Heart left ventricle (tissue), 16 donors: ENCODE data around the gene HTRA1. TPM values are rescaled to one million over a fixed set of nuclear protein-coding genes. Genes with fewer than 3 reads are reported as not detected.

ENCODE experiments used
- ATAC-seq, 4 donors: fragments of 200-7000 bp; cut with Tn5 transposase; one replicate each; pipeline ENCODE4 v1.9.1; 2020 to 2022; ENCODE audit warnings: moderate library complexity in 4 of 4, mild to moderate bottlenecking in 3 of 4, moderate number of reproducible peaks in 1 of 4
- DNase-seq, 5 donors: peaks; one replicate each; pipeline ENCODE4 v3.0.0-alpha.2; 2020
- H3K27ac ChIP-seq, 12 donors: fragments of 200-600 bp; sonication (generic) in 4 of 12; one replicate each; pipeline versions ENCODE4 v1.5.0 to v1.8.0; 2016 to 2022; ENCODE audit warnings: mild to moderate bottlenecking in 2 of 12
- H3K27me3 ChIP-seq, 9 donors: fragments of 200-600 bp; sonication (generic) in 2 of 9; one replicate each; pipeline versions ENCODE4 v1.5.1 to v1.8.0; 2016 to 2022; ENCODE audit warnings: mild to moderate bottlenecking in 3 of 9
- H3K36me3 ChIP-seq, 9 donors: fragments of 200-600 bp; sonication (generic) in 2 of 9; one replicate each; pipeline versions ENCODE4 v1.5.0 to v1.8.0; 2018 to 2022; ENCODE audit warnings: mild to moderate bottlenecking in 2 of 9
- H3K4me1 ChIP-seq, 12 donors: fragments of 200-600 bp; sonication (generic) in 4 of 12; one replicate each; pipeline versions ENCODE4 v1.5.0 to v1.8.0; 2016 to 2022; ENCODE audit warnings: mild to moderate bottlenecking in 3 of 12
- H3K4me3 ChIP-seq, 12 donors: fragments of 200-600 bp; sonication (generic) in 4 of 12; one replicate each; pipeline versions ENCODE4 v1.5.0 to v1.8.0; 2017 to 2022; ENCODE audit warnings: mild to moderate bottlenecking in 9 of 12, moderate library complexity in 4 of 12
- H3K9me3 ChIP-seq, 12 donors: fragments of 200-600 bp; sonication (generic) in 4 of 12; one replicate each; pipeline versions ENCODE4 v1.5.0 to v1.8.0; 2016 to 2022; ENCODE audit warnings: mild to moderate bottlenecking in 1 of 12
- POLR2A ChIP-seq, 2 donors: fragments of 450-650 bp; IDR thresholded peaks; one replicate each; pipeline ENCODE4 v1.6.1; 2017; ENCODE audit warnings: antibody characterized with exemption in 2 of 2, mild to moderate bottlenecking in 2 of 2, moderate library complexity in 2 of 2
- WGBS, 4 donors: extraction: QIAGEN DNeasy Blood & Tissue Kit in 2 of 4; methylation state at CpG; one replicate each; pipeline versions ENCODE4 v1.1.5 to v1.1.7; 2013 to 2018; 5-methylcytosine and 5-hydroxymethylcytosine counted together
- intact Hi-C, 10 donors: fragments of 100-400 bp; cut with DNase I; formaldehyde crosslinking; loops; one replicate each; pipeline versions ENCODE4 v1.11.1 to v1.14.2; 2022
- polyA plus RNA-seq, 2 donors: library from polyadenylated mRNA; stranded (reverse); fragments of 200-250 nt; gene quantifications; one replicate each; pipeline ENCODE4 v1.2.3, GENCODE V29; 2013
- total RNA-seq, 9 donors: library from RNA; depleted of rRNA in 2 of 9; stranded (reverse); fragments of >200 nt in 2 of 9; fragmentation: NEBNext Ultra II Directional in 3 of 9; extraction: Animal tissue kit (Norgen Biotek cat#: 25700) in 3 of 9; gene quantifications; one replicate each; pipeline versions ENCODE4 v1.1.0 to v1.2.4, GENCODE V29; 2016 to 2023
- TF ChIP-seq, protein P1 (sequence below), 12 donors: fragments of 200-600 bp; sonication (generic) in 4 of 12; IDR thresholded peaks; one replicate each; pipeline versions ENCODE4 v1.5.0 to v1.8.0; 2018 to 2022; ENCODE audit warnings: antibody characterized with exemption in 12 of 12, mild to moderate bottlenecking in 5 of 12
- donor health status: ischemic (EF 13 %, LVEDD 7.1; RV severe dilation, severe dysfunction).
- donor health status: healthy with polysubstance abuse.
- donor health status: DM: no; HTN: yes; CAD: no.
- donor health status: DM: no; HTN: no; CAD: no.
- donor health status: ischemic (EF 25% LVEDD 6.9; RV normal size, moderate dysfunction).
- donor health status: ischemic (EF 25% LVEDD 5.7; RV mildly dilated, moderate dysfunction).
- donor health status: healthy.
- donor health status: DM: yes; HTN: yes; CAD: no.
- donor health status: ischemic (EF 35%, LVEDD 5.7; RV mildly dilated, moderate dysfunction).
- donor health status: nonischemic (EF 11% LVEDD 7.7; RV severe dilation, severe dysfunction).
- donor health status: DM: yes; HTN: yes; CAD: no.
- donor health status: PGD.
- donor health status: ischemic (EF 29% LVEDD 5.4; RV normal size, mild dysfunction).
- donor health status: nonischemic (EF 23%, LVEDD 6.1; RV moderate dilation, normal function).

Gene HTRA1
- total and polyA plus RNA-seq, 11 donors: 30.5 to 153 (median 54.5) TPM

DNA sequence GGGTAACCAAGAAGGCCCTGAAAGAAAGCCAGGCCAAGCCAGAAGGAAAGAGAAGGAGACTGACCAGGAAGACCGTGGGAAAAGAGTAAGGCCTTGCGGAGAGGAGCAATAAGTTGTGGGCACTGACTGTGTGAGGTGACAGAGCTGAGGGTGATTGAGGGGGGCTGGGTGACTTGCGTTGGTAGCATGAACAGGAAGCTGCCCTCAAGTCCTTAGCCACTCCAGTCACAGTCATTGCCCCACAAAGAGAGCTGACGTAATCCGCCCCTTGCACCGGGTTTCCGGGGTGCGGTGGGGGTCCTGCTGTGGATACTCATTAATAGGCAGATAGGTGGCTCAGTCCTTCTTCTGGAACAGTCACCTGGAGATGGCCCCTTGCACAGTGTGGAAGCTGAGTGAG is 83.1 kb downstream of the HTRA1 start:
- no peak for DNase-seq
- 86 to 97% (median 96%) methylated on average over 8 of the region's 8 CpGs for WGBS, 4 donors
- ATAC-seq: no peak
- no peak overlapping the region for H3K4me3 ChIP-seq
- H3K9me3 ChIP-seq: no peaks in the 10 kb centered on the region
- no peaks in the 10 kb centered on the region for H3K36me3 ChIP-seq
- intact Hi-C loops: no loop called here
- H3K4me1 ChIP-seq: peaks cover 0 to 21% (median 0%) of the 10 kb centered on the region in 12 donors
- H3K27ac ChIP-seq: no peak overlapping the region
- H3K27me3 ChIP-seq: no peaks in the 10 kb centered on the region
- TF ChIP-seq POLR2A (IDR thresholded peaks at IDR 0.05): no peak
- TF ChIP-seq, protein P1, sequence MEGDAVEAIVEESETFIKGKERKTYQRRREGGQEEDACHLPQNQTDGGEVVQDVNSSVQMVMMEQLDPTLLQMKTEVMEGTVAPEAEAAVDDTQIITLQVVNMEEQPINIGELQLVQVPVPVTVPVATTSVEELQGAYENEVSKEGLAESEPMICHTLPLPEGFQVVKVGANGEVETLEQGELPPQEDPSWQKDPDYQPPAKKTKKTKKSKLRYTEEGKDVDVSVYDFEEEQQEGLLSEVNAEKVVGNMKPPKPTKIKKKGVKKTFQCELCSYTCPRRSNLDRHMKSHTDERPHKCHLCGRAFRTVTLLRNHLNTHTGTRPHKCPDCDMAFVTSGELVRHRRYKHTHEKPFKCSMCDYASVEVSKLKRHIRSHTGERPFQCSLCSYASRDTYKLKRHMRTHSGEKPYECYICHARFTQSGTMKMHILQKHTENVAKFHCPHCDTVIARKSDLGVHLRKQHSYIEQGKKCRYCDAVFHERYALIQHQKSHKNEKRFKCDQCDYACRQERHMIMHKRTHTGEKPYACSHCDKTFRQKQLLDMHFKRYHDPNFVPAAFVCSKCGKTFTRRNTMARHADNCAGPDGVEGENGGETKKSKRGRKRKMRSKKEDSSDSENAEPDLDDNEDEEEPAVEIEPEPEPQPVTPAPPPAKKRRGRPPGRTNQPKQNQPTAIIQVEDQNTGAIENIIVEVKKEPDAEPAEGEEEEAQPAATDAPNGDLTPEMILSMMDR (IDR thresholded peaks at IDR 0.05): no peak

DNA sequence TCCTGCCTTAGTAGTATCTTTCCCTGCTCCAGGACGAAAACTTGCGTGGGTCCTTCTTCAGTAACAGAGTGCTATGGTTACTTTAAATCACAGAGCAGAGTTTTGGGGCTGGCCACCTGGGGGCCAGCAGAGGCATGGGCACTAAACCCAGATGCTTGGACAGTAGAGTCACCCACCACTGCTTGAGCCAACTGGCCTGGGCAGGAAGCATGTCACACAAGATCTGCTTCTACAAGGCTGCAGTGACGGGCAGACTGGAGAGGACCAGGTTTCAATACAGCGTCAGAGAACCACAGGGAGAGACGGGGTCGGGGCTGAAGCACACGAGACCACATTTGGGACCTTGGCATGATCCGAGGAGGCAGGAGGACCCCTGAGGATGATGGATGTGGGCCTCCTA is 84.9 kb downstream of the HTRA1 start:
- intact Hi-C loops: loop anchor here in 1 of 10 donors (5.0 kb wide), 1 partner anchor 199 kb away; no protein-coding TSS in a partner anchor
- no peak for TF ChIP-seq POLR2A (IDR thresholded peaks at IDR 0.05)
- TF ChIP-seq, protein P1 (IDR thresholded peaks at IDR 0.05): no peak
- 95 to 98% (median 95%) methylated on average over 8 of the region's 8 CpGs for WGBS, 4 donors
- Histone ChIP-seq H3K27me3 (no peaks in the 10 kb centered on the region), H3K27ac (no peak overlapping the region), H3K36me3 (no peaks in the 10 kb centered on the region), H3K9me3 (no peaks in the 10 kb centered on the region), H3K4me3 (no peak overlapping the region), H3K4me1 (peaks cover 0 to 17% (median 0%) of the 10 kb centered on the region in 12 donors)
- DNase-seq: no peak
- no peak for ATAC-seq

DNA sequence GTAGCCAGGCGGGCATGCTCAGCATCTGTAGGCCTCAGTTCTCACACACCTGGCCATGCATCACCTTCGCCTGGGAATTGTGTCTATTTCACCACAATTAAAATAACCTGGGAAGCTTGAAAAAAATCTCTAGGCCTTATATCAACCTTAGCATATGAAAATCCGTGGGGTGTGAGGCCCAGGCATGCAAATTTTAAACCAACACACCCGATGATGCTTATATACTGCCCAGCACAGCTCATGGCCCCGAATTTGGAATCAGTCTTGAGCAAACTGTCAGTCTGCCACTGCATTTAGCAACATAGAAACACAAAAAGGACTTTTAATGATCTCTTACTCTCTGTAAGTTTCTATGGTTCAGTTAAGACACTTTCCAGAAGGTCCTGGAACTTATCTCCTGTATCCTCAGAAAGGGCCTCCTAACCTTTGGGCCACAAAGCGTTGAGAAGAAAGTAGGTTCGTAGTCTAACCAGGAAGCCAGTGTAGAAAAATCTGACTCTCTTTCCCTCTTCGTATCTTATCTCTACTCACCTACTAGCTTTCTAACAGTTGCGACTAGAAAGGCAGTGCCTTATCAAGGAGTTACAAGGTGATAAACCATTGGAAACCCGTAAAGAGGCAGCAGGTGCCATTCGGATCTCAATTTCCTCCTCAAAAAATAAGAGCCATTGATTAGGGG is 87.2 kb downstream of the HTRA1 start:
- Histone ChIP-seq H3K4me3 (no peak overlapping the region), H3K27me3 (no peaks in the 10 kb centered on the region), H3K27ac (no peak overlapping the region), H3K36me3 (no peaks in the 10 kb centered on the region), H3K4me1 (peaks cover 0 to 4% (median 0%) of the 10 kb centered on the region in 12 donors), H3K9me3 (no peaks in the 10 kb centered on the region)
- 86 to 89% (median 89%) methylated on average over 11 of the region's 11 CpGs for WGBS, 4 donors
- ATAC-seq: no peak
- intact Hi-C loops: loop anchor here in 1 of 10 donors (5.0 kb wide), 1 partner anchor 201 kb away; no protein-coding TSS in a partner anchor
- TF ChIP-seq POLR2A (IDR thresholded peaks at IDR 0.05): no peak
- TF ChIP-seq, protein P1 (IDR thresholded peaks at IDR 0.05): no peak
- peak in 1 of 5 donors; percentile 2 for DNase-seq

DNA sequence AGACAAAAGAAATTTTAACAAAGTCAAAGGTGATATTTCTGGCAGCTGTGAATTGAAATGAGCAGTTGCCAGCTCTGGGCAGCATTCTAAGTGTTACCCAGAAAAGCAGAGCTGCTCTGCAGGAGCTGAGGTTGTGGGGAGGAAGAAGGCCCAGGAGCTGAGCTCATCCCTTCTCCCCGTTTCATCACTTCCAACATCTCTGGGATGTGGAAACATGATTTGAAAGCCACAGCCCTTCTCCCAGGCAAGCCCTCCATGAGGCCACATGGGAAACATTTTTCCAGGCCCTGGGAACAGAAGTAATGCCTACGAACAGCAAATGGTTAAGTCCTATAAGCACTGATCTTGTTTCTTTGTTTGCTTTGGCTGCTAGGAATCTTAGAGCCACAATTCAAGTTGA is 88.3 kb downstream of the HTRA1 start:
- 87 to 94% (median 93%) methylated on average over 2 of the region's 2 CpGs for WGBS, 4 donors
- intact Hi-C loops: loop anchor here in 1 of 10 donors (5.0 kb wide), 1 partner anchor 202 kb away; no protein-coding TSS in a partner anchor

More for the DNA sequence above, 88.3 kb downstream of the HTRA1 start:
- DNase-seq: no peak
- Histone ChIP-seq H3K9me3 (no peaks in the 10 kb centered on the region), H3K36me3 (no peaks in the 10 kb centered on the region), H3K4me3 (no peak overlapping the region), H3K27ac (no peak overlapping the region), H3K4me1 (peaks cover 0 to 4% (median 0%) of the 10 kb centered on the region in 12 donors), H3K27me3 (no peaks in the 10 kb centered on the region)
- TF ChIP-seq, protein P1 (IDR thresholded peaks at IDR 0.05): no peak
- no peak for TF ChIP-seq POLR2A (IDR thresholded peaks at IDR 0.05)
- no peak for ATAC-seq
